HG02970 (cell line): ENCODE results near the gene MYL11.

Experiments
- ATAC-seq: cut with Tn5 transposase; IDR thresholded peaks from one replicate; pipeline ENCODE4 v1.9.1; 2021; ENCODE audit warnings: mild to moderate bottlenecking, moderate library complexity, moderate number of reproducible peaks; ENCODE audit not compliant: unreplicated experiment, low FRiP score

MYL11 gene

DNA sequence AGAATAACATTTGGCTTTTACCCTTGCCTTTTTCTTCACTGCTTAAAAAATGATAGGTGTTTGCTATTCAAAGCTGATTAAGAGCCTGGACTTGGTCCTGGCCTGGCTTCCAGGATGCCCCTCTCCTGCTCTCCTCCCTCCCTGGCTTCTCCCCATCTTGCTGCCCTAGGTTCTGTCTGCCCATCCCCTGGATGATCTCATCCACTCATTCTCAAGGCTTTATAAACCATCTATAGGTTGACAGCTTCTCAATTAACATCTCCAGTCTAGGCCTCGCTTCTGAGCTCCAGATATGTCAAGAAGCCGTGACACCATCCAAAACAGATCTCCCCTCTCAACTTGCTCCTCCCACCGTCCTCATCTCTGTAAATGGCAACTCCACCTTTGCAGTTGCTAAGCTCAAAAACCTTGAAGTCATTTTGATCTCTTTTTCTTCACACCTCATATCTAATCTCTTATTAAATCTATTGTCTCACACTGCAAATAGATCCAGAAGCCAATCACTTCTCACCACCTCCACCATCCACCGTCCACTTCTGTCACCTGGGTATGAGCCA is 41.5 kb downstream of the MYL11 start:
- no peak for ATAC-seq

DNA sequence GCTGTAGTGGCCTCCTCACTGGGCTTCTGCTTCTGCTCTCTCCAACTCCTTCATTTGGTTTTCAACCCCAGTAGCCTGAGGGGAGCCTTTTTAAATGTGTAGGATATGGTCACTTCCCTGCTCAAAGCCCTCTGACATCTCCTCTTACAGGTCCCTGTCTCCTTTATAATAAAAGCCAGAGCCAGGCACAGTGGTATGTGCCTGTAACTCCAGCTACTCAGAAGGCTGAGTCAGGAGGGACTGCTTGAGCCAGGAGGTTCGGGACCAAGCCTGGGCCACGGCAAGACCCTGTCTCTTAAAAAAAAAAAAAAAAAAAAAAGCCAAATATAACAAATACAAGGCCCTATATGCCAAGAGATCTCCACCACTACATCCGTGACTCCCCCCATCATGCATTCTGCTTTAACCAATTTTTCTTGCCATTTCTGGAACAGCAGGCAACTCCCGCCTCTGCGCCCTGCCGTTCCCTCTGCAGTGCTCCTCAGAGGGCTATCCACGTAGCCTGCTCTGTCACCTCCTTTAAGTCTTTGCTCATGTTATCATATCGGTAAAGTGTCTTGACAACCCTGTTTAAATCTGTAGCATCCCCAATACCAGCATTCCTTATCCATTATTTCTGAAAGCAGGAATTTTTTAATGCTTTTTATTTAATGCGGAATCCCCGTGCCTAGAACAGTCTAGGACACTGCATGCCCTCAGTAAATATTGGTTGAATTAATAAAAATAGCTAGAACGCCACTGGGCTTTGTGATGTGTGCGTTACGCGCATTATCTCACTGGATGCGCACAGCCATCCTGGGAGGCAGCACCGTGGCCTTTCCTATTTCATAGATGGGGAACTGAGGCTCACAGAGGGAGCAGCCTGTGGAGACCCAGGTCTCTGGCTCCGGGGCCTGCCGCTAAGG is 42.3 kb downstream of the MYL11 start:
- no peak for ATAC-seq

DNA sequence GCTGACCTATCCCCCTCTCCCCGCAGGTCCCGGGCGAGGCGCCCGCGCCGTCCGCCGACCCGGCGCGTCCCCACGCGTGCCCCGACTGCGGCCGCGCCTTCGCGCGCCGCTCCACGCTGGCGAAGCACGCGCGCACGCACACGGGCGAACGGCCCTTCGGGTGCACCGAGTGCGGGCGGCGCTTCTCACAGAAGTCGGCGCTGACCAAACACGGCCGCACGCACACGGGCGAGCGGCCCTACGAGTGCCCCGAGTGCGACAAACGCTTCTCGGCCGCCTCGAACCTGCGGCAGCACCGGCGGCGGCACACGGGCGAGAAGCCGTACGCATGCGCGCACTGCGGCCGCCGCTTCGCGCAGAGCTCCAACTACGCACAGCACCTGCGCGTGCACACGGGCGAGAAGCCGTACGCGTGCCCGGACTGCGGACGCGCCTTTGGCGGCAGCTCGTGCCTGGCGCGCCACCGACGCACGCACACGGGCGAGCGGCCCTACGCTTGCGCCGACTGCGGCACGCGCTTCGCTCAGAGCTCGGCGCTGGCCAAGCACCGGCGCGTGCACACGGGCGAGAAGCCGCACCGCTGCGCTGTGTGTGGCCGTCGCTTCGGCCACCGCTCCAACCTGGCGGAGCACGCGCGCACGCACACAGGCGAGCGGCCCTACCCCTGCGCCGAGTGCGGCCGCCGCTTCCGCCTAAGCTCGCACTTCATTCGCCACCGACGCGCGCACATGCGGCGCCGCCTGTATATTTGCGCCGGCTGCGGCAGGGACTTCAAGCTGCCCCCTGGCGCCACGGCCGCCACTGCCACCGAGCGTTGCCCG is 43.1 kb downstream of the MYL11 start:
- peak; percentile 80 for ATAC-seq

DNA sequence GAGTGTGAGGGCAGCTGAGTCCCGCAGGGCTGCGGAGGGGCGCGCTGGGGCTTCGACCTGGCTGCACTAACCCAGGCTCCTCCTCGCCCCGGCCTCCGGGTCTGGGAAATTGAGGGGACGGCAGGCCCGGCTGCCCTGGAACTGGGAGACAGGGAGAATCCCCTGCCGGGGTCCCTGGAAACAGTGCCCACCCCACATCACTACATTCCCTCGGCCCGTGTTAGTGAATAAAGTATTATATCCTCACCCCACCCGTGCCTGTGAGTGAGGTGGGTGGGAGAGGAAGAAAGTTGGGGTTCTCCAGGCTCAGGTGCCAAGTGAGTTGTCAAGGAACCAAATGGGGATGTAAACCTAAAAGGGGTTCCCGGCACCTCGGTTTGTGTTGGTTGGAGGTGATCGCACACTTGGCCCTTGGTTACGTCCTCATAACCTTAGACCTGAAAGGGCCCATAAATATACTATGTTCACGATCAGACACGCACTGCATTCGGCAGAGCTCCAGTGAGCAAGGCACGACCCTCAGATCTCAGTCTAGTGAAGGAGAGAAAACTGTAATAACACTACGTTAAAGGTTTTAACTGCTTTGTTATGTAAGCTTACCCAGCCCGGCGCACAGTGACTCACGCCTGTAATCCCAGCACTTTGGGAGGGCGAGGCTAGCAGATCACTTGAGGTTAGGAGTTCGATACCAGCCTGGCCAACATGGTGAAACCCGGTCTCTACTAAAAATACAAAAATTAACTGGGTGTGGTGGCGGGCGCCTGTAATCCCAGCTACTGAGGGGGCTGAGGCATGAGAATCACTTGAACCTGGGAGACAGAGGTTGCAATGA is 44.0 kb downstream of the MYL11 start:
- ATAC-seq: no peak

DNA sequence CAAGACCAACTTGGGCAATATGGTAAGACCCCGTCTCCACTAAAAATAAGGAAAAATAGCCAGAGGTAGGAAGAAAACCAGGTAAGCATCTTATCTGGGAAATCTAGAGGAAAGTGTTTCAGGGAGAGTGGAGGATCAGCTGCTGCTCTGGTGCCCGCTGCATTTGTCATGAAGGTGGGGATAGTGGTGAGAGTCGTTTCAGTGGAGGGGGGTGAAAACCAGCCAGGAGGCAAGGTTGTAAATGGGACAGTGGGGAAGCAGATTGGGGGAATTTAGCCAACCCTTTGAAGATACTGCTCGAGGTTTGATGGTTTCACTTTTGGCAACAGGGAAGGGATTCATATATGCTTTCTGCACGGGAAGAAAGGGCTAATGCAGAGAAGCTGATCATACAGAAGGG is 46.4 kb downstream of the MYL11 start:
- ATAC-seq: no peak
